Muscle of arm (tissue), 12 donors: ENCODE measurements around the gene STRA8. TPM values are rescaled to one million over a fixed set of nuclear protein-coding genes. Genes with fewer than 3 reads are reported as not detected.

ENCODE experiments used
- DNase-seq: peaks from one replicate; pipeline ENCODE4 v3.0.0-alpha.2; 2013
- polyA plus RNA-seq, 12 donors: library from polyadenylated mRNA; unstranded; fragments of 120-200 nt; gene quantifications; one replicate each; pipeline ENCODE4 v1.2.1, GENCODE V29; 2013; ENCODE audit not compliant: insufficient read length in 12 of 12

STRA8 gene
- polyA plus RNA-seq, 12 donors, result not detected

- no peak for DNase-seq
These were observed 32.0 kb downstream of the STRA8 start for GRCh38 chr7:135265637-135266036.

- DNase-seq, result no peak
These were observed 36.3 kb downstream of the STRA8 start for GRCh38 chr7:135269921-135270320.

GRCh38 chr7:135270577-135271254, 37.1 kb downstream of the STRA8 start:
- no peak for DNase-seq

- DNase-seq, result no peak
These were observed 37.6 kb downstream of the STRA8 start for GRCh38 chr7:135271255-135271615.

GRCh38 chr7:135272303-135272702, 38.7 kb downstream of the STRA8 start:
- DNase-seq, result no peak

DNA sequence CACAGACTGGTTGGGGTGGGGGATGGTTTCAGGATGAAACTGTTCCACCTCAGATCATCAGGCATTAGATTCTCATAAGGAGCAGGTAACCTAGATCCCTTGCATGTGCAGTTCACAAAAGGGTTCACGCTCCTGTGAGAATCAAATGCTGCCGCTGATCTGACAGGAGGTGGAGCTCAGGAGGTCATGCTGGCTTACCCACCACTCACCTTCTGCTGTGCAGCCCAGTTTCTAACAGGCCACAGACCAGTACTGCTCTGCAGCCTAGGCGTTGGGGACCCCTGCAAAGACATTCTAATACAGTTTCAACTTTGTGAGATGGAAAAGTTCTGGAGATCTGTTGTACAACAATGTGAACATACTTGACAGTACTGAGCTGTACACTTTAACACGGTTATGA, 39.9 kb downstream of the STRA8 start:
- DNase-seq, result no peak

GRCh38 chr7:135274495-135275268, 41.0 kb downstream of the STRA8 start:
- DNase-seq, result peak; percentile 69

GRCh38 chr7:135275971-135276580, 42.4 kb downstream of the STRA8 start:
- DNase-seq, result no peak

GRCh38 chr7:135277161-135277560, 43.5 kb downstream of the STRA8 start:
- no peak for DNase-seq

DNA sequence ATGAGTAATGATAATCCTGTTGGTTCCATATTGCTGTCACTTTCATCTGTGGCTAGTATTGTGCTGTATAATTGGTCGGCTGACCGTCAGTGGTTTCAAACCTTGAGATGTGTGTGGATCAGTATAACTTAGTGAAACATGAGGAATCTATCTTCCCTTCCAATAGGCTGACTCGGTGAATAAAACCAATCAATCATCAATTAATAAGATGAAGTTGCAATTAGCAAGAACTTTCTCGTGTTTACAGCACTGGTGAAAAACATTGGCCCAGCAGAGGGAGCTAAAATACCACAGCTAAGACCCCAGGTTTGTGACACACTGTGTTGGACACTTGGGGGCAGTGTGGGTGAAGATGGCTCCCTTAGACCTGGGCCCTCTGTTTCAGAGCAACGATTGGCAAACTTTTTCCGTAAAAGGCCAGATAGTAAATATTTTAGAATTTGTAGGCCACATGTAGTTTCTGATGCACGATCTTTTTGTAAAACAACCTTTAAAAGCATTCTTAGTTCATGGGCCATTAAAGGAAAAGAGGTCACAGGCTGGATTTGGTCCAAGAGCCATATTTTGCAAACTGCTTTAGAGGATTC, 47.8 kb downstream of the STRA8 start:
- DNase-seq, result peak; percentile 88

DNA sequence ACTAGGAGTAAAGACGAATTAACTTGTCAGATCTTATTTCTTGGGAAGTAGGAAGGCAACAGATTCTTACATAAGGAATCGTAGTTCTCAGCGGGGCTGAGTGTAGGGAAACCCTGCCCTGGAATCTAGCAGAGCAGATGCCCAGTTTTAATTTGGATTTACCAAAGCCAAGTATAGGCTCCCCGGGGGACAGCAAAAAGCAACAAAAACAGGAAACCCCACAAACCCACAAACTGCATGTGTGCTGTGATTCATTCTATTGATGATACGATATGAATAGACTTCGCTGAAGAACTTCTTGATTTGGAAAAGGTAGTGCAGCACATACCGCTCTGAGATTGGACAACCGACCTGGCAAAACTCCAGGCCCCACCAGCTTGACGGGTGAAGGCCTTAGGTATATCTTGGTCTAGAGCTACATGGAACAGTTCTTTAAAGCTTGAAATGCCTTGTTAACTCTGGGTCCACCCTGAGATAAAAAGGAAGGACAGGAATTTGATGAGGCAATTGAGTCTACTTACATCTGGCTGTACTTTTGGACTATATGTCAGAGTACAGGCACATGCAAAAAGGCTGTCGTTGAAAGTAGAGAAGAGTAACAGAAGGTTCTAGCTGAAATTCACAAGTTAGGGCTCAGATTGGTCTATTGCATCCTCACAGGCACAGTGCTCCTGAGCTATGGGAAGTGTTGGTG, 49.1 kb downstream of the STRA8 start:
- no peak for DNase-seq

GRCh38 chr7:135283959-135284638, 50.5 kb downstream of the STRA8 start:
- DNase-seq, result no peak

GRCh38 chr7:135285547-135286233, 52.1 kb downstream of the STRA8 start:
- DNase-seq, result no peak

DNA sequence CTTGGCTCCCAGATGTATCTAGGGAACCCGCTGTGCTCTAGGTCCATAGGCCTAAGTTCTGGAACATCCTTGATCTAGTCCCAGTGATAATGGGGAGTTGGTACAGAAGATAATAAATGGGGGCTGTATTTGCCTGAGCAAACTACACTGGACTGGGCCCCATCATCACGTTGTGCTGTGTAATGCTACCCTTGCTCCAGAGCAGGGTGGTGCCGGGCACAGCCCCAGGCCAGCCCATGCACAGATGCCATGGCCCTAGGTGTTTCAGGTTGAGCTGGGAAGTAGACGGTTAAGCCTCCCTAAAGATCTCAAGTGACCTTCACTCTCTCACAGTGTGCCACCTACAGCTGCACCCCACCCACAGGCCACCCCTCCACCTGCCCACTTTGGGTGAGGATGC, 53.2 kb downstream of the STRA8 start:
- no peak for DNase-seq

DNA sequence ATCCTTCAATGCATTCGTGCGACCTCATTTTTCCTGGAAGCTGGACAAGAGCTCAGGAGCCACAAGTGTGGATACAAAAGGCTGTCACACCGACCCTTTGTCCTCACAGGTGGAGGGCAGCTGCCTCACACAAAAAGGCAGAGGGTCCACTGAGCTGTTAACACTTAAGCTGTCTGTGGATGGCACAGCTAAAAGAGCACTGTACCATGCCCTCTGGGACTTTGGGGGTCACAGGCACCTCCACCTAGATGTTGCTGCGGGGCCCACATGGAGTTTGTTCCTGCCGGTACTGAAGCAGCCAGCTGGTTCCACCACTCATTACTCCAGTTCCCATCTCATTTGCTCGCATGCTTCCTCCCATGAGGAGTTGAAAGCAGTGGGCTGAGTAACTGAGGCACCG, 57.0 kb downstream of the STRA8 start:
- no peak for DNase-seq

- no peak for DNase-seq
These were observed 58.2 kb downstream of the STRA8 start for GRCh38 chr7:135291809-135292253.

GRCh38 chr7:135299235-135299634, 65.6 kb downstream of the STRA8 start:
- DNase-seq, result no peak

DNA sequence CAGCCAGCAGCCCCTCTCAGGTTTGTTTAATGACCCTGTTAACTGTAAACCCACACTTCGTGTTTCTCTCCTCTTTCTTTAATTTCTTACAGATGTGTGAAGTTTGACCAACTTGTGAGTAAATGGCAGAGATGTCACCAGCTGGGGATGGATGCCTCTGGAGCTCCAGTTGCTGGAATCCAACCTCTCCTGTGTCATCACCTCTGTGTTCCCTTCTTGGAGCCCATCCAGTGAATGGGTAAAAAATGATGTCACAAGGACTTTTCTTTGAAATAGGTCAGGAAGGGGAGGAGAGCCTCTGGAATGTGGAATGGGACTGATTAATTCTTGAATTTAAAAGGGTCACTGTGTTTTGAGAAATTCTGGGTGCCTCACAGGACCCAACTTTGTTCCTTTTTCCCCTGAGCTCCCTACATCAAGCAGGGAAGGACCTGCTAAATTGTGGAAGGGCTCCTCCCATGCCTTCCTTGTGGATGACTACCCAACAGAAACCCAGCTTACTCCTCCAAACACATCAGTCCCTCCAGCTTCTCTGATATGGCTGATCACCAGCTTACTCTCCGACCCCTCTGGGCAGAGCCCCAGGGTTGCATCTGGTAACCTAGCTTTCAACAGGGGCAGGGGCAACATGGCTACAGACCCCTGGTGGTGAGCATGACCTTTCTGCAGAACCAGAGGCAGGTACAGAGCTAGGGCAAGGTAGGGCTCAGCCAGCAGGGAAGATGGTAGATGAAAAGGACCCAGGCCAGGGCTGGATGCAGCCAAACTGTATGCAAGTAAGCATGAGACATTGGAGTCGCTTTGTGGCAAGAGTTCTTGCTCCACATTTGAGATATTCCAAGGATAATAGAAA, 67.5 kb downstream of the STRA8 start:
- DNase-seq, result no peak
